ENCODE measurements around the gene EVA1C. TPM values are rescaled to one million over a fixed set of nuclear protein-coding genes. Genes with fewer than 3 reads are reported as not detected.
"Not testable (repeated sequence)": the region's sequence is repeated elsewhere in the genome, so short reads cannot be mapped to it uniquely, and the experiment has no call there.

EVA1C gene
- total and polyA plus RNA-seq, 4 experiments from 2014 or later: 17.1 to 23.9 (median 17.2) TPM

DNA sequence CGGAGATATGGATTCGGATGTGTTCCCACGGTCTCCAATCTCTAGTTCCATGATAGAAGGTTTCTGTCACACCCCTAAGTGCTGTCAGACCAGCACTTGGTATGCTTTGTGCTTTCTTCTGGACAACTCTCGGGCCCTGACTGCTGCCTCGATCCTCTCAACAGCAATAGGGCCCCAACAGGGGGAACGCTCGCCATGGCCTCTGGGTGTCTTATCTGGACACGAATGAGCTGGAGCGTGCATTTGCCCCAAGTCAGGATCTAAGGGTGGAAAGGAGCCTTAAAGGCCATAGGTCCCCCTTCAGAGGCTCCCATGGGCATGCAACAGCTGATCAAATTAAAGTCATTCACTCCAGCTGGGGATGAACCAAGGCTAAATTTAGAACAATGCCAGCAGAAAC is 96.1 kb downstream of the EVA1C start:
- intact Hi-C loops (cut with micrococcal nuclease): no loop called here
- H3K4me3 Mint-ChIP-seq: no peak overlapping the region
- POLR2A ChIA-PET (ENCODE audit: partially characterized antibody): no interaction called here

DNA sequence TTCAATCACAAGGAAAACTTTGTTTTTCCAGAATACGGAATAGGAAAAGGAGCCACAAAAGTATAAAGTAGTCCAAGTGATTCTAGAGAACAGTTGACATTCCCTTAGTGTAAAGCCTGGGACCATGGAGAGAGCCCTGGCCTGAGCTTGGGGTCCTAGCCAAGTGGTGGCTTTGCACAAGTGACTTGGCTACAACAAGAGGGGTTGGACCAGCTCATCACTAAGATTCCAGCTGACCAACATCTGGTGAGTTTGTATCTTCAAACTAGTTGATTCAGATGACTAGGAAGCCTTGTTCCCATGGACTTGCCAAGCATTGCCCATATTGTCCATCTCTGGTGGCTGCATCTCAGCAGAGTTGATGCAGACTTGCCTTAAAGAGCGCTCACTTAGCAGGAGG is 96.5 kb downstream of the EVA1C start:
- H3K36me3 ChIP-seq (ENCODE audit: insufficient read depth, low read length); intact Hi-C loops (cut with micrococcal nuclease); H3K4me1 ChIP-seq (ENCODE audit: insufficient read depth, low read length); H3K9me3 ChIP-seq (ENCODE audit: control insufficient read depth in 1 of 2, low read length in 2 of 2); DNase-seq; H3K27me3 ChIP-seq (ENCODE audit: insufficient read depth, low read length); H3K9me3 Mint-ChIP-seq; H3K27ac ChIP-seq (ENCODE audit: low read depth, low read length); H3K4me3 Mint-ChIP-seq; H3K27me3 Mint-ChIP-seq; H3K4me1 Mint-ChIP-seq; H3K4me3 ChIP-seq (ENCODE audit: low read length in 2 of 2); POLR2A ChIA-PET (ENCODE audit: partially characterized antibody): not testable (repeated sequence)
- Mint-ChIP-seq H3K27ac (peak overlapping the region in 1 of 7 donors; percentile 64), H3K36me3 (peaks cover 28 to 51% of the 10 kb centered on the region in 2 donors)
- CTCF ChIA-PET (ENCODE audit: partially characterized antibody): interaction anchor here (1.0 kb wide), 1 partner anchor 60 kb away, joined by 3 read pairs; no protein-coding TSS in a partner anchor

More for the DNA sequence above, 96.1 kb downstream of the EVA1C start:
- Histone ChIP-seq H3K4me3 (ENCODE audit: low read length in 2 of 2) (no peak overlapping the region), H3K27me3 (ENCODE audit: insufficient read depth, low read length) (no peaks in the 10 kb centered on the region), H3K4me1 (ENCODE audit: insufficient read depth, low read length) (no peaks in the 10 kb centered on the region), H3K36me3 (ENCODE audit: insufficient read depth, low read length) (no peaks in the 10 kb centered on the region), H3K27ac (ENCODE audit: low read depth, low read length) (no peak overlapping the region), H3K9me3 (ENCODE audit: control insufficient read depth in 1 of 2, low read length in 2 of 2) (no peaks in the 10 kb centered on the region)
- no peaks in the 10 kb centered on the region for H3K9me3 Mint-ChIP-seq
- H3K27ac Mint-ChIP-seq: peak overlapping the region in 1 of 7 donors; percentile 64
- peaks cover 32 to 55% of the 10 kb centered on the region in 2 donors for H3K36me3 Mint-ChIP-seq
- H3K27me3 Mint-ChIP-seq: no peaks in the 10 kb centered on the region
- CTCF ChIA-PET (ENCODE audit: partially characterized antibody): interaction anchor here (1.0 kb wide), 1 partner anchor 61 kb away, joined by 3 read pairs; no protein-coding TSS in a partner anchor
- DNase-seq: no peak
- H3K4me1 Mint-ChIP-seq: peaks cover 0 to 4% (median 3%) of the 10 kb centered on the region in 4 donors

DNA sequence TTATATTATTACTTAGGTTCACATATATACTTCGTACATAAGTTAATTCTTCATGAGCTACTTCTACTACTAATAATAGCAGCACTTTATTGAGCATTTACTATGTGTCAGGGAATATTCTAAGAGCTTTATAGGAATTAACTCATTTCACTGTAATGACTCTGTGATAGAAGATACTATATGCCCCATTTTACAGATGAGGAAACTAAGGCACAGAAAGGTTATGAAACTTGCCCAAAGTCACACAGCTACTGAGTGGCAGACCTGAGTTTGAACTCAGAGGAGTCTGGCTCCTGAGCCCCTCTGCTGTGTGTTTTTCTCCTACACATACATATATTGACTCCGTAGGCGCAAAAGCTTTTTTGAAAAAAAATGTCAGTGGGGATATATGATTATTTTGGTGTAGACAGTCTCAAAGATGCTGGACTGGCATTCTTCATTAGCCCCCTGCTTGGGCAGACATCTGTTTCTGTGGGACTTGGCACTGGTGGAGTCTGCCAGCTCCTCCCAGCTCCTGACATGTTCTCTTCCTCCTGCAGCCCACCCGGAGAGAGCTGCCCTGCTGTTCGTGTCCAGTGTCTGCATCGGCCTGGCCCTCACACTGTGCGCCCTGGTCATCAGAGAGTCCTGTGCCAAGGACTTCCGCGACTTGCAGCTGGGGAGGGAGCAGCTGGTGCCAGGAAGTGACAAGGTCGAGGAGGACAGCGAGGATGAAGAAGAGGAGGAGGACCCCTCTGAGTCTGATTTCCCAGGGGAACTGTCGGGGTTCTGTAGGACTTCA is 102.0 kb downstream of the EVA1C start:
- no peak overlapping the region for H3K4me3 Mint-ChIP-seq
- peaks cover 13 to 27% of the 10 kb centered on the region in 2 donors for H3K36me3 Mint-ChIP-seq
- H3K36me3 ChIP-seq (ENCODE audit: insufficient read depth, low read length): no peaks in the 10 kb centered on the region
- no peaks in the 10 kb centered on the region for H3K27me3 Mint-ChIP-seq
- H3K27me3 ChIP-seq (ENCODE audit: insufficient read depth, low read length): no peaks in the 10 kb centered on the region
- no peaks in the 10 kb centered on the region for H3K9me3 ChIP-seq (ENCODE audit: control insufficient read depth in 1 of 2, low read length in 2 of 2)
- no peak overlapping the region for H3K4me3 ChIP-seq (ENCODE audit: low read length in 2 of 2)
- peaks cover 0 to 4% (median under 1%) of the 10 kb centered on the region in 4 donors for H3K4me1 Mint-ChIP-seq
- H3K4me1 ChIP-seq (ENCODE audit: insufficient read depth, low read length): no peaks in the 10 kb centered on the region
- no peak overlapping the region for H3K27ac Mint-ChIP-seq
- intact Hi-C loops (cut with micrococcal nuclease): loop anchor here (5.0 kb wide), 1 partner anchor 43 kb away; no protein-coding TSS in a partner anchor
- ChIA-PET CTCF (ENCODE audit: partially characterized antibody) (interaction anchor here (1.0 kb wide), 1 partner anchor 25 kb away, joined by 3 read pairs; no protein-coding TSS in a partner anchor), POLR2A (ENCODE audit: partially characterized antibody) (no interaction called here)
- H3K27ac ChIP-seq (ENCODE audit: low read depth, low read length): no peak overlapping the region
- DNase-seq: no peak
- H3K9me3 Mint-ChIP-seq: peaks cover 0 to 6% (median 1%) of the 10 kb centered on the region in 8 donors

GRCh38 chr21:32515874-32516273 is 103.4 kb downstream of the EVA1C start:
- H3K9me3 Mint-ChIP-seq: peaks cover 0 to 6% (median 1%) of the 10 kb centered on the region in 8 donors
- Histone ChIP-seq H3K4me1 (ENCODE audit: insufficient read depth, low read length) (no peaks in the 10 kb centered on the region), H3K4me3 (ENCODE audit: low read length in 2 of 2) (no peak overlapping the region), H3K27ac (ENCODE audit: low read depth, low read length) (no peak overlapping the region), H3K9me3 (ENCODE audit: control insufficient read depth in 1 of 2, low read length in 2 of 2) (no peaks in the 10 kb centered on the region), H3K36me3 (ENCODE audit: insufficient read depth, low read length) (no peaks in the 10 kb centered on the region), H3K27me3 (ENCODE audit: insufficient read depth, low read length) (no peaks in the 10 kb centered on the region)
- no peak for DNase-seq
- no peaks in the 10 kb centered on the region for H3K27me3 Mint-ChIP-seq
- intact Hi-C loops (cut with micrococcal nuclease): no loop called here
- peaks cover 10 to 19% of the 10 kb centered on the region in 2 donors for H3K36me3 Mint-ChIP-seq
- peak overlapping the region in 1 of 7 donors; percentile 29 for H3K27ac Mint-ChIP-seq
- peaks cover 0 to 2% (median 0%) of the 10 kb centered on the region in 4 donors for H3K4me1 Mint-ChIP-seq
- H3K4me3 Mint-ChIP-seq: no peak overlapping the region
- POLR2A ChIA-PET (ENCODE audit: partially characterized antibody): interaction anchor here (1.5 kb wide), 1 partner anchor 53 kb away, joined by 8 read pairs; no protein-coding TSS in a partner anchor
- CTCF ChIA-PET (ENCODE audit: partially characterized antibody): interaction anchor here (1.1 kb wide), 1 partner anchor 10 kb away, joined by 3 read pairs; no protein-coding TSS in a partner anchor

DNA sequence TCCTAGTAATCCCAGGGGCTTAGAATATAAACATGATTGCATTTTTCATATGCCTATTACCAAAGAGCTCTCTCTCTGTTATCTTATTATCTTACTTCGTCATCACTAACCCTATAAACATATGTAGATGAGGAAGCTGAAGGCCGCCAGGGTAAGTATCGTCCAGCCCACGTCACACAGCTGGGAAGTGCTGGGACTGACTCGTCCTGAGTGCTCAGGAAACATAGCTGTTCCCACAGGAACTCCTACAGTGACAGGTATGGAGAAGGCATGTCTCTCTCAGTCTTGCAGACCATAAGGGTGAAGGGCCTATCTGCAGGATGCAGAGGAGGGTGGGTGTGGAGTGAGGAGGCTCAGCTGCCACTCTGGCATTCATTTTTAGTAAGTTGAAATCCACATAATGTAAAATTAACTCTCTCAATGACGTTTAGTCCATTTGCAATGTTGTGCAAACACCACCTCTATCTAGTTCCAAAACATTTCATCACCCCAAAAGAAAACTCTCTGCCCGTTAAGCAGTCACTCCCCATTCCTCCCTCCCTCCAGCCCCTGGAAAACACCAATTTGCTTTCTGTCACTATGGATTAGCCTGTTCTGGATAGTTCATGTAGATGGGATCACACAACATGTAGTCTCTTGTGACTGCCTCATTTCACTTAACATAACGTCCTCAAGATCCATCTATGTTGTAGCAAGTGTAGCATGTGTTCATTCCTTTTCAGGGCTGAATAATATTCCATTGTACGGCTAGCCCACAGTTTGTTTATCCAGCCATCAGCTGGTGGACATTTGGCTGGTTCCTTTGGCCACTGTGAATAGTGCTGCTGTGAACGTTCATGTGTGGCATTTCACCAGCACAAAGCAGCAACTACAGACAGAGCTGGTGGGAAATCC is 104.5 kb downstream of the EVA1C start:
- H3K27ac Mint-ChIP-seq: peak overlapping the region in 1 of 7 donors; percentile 30

GRCh38 chr21:32519945-32520874 is 107.7 kb downstream of the EVA1C start:
- Histone ChIP-seq H3K4me3 (ENCODE audit: low read length in 2 of 2) (no peak overlapping the region), H3K36me3 (ENCODE audit: insufficient read depth, low read length) (no peaks in the 10 kb centered on the region), H3K4me1 (ENCODE audit: insufficient read depth, low read length) (no peaks in the 10 kb centered on the region), H3K9me3 (ENCODE audit: control insufficient read depth in 1 of 2, low read length in 2 of 2) (no peaks in the 10 kb centered on the region), H3K27me3 (ENCODE audit: insufficient read depth, low read length) (no peaks in the 10 kb centered on the region), H3K27ac (ENCODE audit: low read depth, low read length) (no peak overlapping the region)
- Mint-ChIP-seq H3K36me3 (peaks cover 2 to 12% of the 10 kb centered on the region in 2 donors), H3K27ac (no peak overlapping the region), H3K4me1 (peaks cover 0 to 2% (median 0%) of the 10 kb centered on the region in 4 donors), H3K9me3 (peaks cover 0 to 6% (median 1%) of the 10 kb centered on the region in 8 donors), H3K4me3 (no peak overlapping the region), H3K27me3 (no peaks in the 10 kb centered on the region)
- CTCF ChIA-PET (ENCODE audit: partially characterized antibody): interaction anchor here (1.9 kb wide), 1 partner anchor 49 kb away, joined by 6 read pairs; no protein-coding TSS in a partner anchor
- POLR2A ChIA-PET (ENCODE audit: partially characterized antibody): no interaction called here
- intact Hi-C loops (cut with micrococcal nuclease): no loop called here
- no peak for DNase-seq

More for the DNA sequence above, 104.5 kb downstream of the EVA1C start:
- ChIA-PET POLR2A (ENCODE audit: partially characterized antibody) (no interaction called here), CTCF (ENCODE audit: partially characterized antibody) (interaction anchor here (1.1 kb wide), 1 partner anchor 11 kb away, joined by 3 read pairs; no protein-coding TSS in a partner anchor)
- H3K9me3 ChIP-seq (ENCODE audit: control insufficient read depth in 1 of 2, low read length in 2 of 2): no peaks in the 10 kb centered on the region
- Mint-ChIP-seq H3K27me3 (no peaks in the 10 kb centered on the region), H3K9me3 (peaks cover 0 to 6% (median 1%) of the 10 kb centered on the region in 8 donors), H3K4me3 (no peak overlapping the region), H3K4me1 (peaks cover 0 to 2% (median 0%) of the 10 kb centered on the region in 4 donors), H3K36me3 (peaks cover 10 to 19% of the 10 kb centered on the region in 2 donors)
- H3K27ac ChIP-seq (ENCODE audit: low read depth, low read length): no peak overlapping the region
- no peak for DNase-seq
- no peaks in the 10 kb centered on the region for H3K4me1 ChIP-seq (ENCODE audit: insufficient read depth, low read length)
- no peaks in the 10 kb centered on the region for H3K36me3 ChIP-seq (ENCODE audit: insufficient read depth, low read length)
- H3K4me3 ChIP-seq (ENCODE audit: low read length in 2 of 2): no peak overlapping the region
- no peaks in the 10 kb centered on the region for H3K27me3 ChIP-seq (ENCODE audit: insufficient read depth, low read length)
- intact Hi-C loops (cut with micrococcal nuclease): no loop called here

Data from CD4-positive, alpha-beta memory T cell (primary cell).